ENCODE data around the gene NAA60.

The NAA60 gene

DNA sequence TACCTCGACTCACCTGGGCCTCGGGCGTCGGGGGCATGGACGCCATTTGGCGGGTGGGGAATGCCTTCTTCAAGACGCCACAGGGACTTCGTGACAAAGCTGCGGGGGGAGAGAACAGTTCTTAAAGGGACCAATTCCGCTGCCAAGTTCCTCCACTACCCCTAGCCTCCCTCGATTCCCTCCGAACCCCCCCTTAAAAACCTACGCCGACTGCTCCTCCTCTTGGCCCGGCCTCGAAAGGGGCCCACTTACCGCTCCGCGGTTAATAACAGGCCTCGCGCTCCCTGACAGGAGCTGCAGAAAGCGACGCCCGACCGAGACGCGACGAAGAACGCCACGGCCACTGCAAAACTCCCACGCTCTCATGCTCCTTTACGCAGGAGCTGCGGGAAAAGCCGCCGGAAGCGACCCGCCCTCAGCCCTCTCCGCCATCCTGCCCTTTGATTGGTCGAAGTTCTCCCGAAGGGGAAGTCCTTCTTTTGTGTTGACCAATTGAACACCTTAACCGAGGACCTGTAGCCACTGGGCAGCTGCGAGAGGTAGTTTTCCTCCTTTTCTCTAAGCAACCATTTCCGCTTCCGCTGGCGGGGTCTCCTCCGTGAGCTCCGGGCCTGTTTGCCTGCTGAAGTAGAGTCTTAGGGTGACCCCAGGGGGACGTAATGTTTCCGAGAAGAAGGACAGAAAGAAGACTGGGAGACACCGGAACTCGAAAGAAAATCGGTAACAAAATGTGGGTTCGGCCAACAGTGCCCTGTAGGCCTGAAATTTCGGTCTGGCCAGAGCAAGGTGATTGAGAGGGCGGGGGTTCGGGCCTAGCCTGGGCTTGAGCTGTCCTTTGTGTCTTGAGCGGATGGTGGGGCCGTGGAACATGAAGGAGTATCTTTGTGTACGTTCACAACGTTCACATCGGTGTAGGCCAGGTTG lies at the start of gene NAA60, which contains the start of gene ZNF597:
Gene NAA60 (plus strand): TSS at position 573 of the 924 bp plus-strand sequence. CDS start 32,548 bp downstream, outside the sequence.
Gene ZNF597 (minus strand): TSS at position 397 of the 924 bp plus-strand sequence. CDS start 351 bp downstream, at position 46.
- TF ChIP-seq, protein P1, sequence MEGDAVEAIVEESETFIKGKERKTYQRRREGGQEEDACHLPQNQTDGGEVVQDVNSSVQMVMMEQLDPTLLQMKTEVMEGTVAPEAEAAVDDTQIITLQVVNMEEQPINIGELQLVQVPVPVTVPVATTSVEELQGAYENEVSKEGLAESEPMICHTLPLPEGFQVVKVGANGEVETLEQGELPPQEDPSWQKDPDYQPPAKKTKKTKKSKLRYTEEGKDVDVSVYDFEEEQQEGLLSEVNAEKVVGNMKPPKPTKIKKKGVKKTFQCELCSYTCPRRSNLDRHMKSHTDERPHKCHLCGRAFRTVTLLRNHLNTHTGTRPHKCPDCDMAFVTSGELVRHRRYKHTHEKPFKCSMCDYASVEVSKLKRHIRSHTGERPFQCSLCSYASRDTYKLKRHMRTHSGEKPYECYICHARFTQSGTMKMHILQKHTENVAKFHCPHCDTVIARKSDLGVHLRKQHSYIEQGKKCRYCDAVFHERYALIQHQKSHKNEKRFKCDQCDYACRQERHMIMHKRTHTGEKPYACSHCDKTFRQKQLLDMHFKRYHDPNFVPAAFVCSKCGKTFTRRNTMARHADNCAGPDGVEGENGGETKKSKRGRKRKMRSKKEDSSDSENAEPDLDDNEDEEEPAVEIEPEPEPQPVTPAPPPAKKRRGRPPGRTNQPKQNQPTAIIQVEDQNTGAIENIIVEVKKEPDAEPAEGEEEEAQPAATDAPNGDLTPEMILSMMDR (IDR thresholded peaks at IDR 0.05), result no peak
- no peaks in the 10 kb centered on the region for H3K27me3 ChIP-seq
- peaks cover 0 to 17% (median 3%) of the 10 kb centered on the region in 4 donors for H3K4me1 ChIP-seq
- H3K4me3 ChIP-seq, result peak within 1 kb of the TSS; percentile 67 to 69
- peaks cover 25 to 35% (median 25%) of the 10 kb centered on the region in 3 donors for H3K36me3 ChIP-seq
- H3K27ac ChIP-seq, result peak within 1 kb of the TSS; percentile 69 to 76
- H3K9me3 ChIP-seq, result peaks cover 0 to 19% (median 10%) of the 10 kb centered on the region in 3 donors
- intact Hi-C loops (cut with DNase I; ENCODE audit: low total_unique reads), result no loop called here
- peak; percentile 80 to 92 for DNase-seq

- Histone ChIP-seq H3K27ac (peak overlapping the region; percentile 90 to 92), H3K36me3 (peaks cover 52 to 56% (median 53%) of the 10 kb centered on the region in 3 donors), H3K4me1 (peaks cover 0 to 35% (median 24%) of the 10 kb centered on the region in 4 donors), H3K4me3 (peak overlapping the region; percentile 90 to 96), H3K9me3 (peaks cover 0 to 35% (median 28%) of the 10 kb centered on the region in 3 donors), H3K27me3 (no peaks in the 10 kb centered on the region)
- intact Hi-C loops (cut with DNase I; ENCODE audit: low total_unique reads), result no loop called here
- no peak for DNase-seq
- TF ChIP-seq, protein P1 (IDR thresholded peaks at IDR 0.05), result no peak
These were observed 43.1 kb upstream of the NAA60 start for GRCh38 chr16:3400446-3400778.

- H3K27me3 ChIP-seq, result no peaks in the 10 kb centered on the region
- DNase-seq, result peak; percentile 99 to 100
- H3K27ac ChIP-seq, result peak within 1 kb of the TSS; percentile 90 to 92
- peaks cover 52 to 56% (median 53%) of the 10 kb centered on the region in 3 donors for H3K36me3 ChIP-seq
- peaks cover 0 to 35% (median 25%) of the 10 kb centered on the region in 3 donors for H3K9me3 ChIP-seq
- H3K4me3 ChIP-seq, result peak within 1 kb of the TSS; percentile 90 to 96
- H3K4me1 ChIP-seq, result peaks cover 0 to 35% (median 24%) of the 10 kb centered on the region in 4 donors
- intact Hi-C loops (cut with DNase I; ENCODE audit: low total_unique reads), result loop anchor here (1.0 kb wide), 1 partner anchor 57 kb away; no protein-coding TSS in a partner anchor
- TF ChIP-seq, protein P1 (IDR thresholded peaks at IDR 0.05), result no peak
These were observed 42.4 kb upstream of the NAA60 start, which contains the start of the genes ZNF174 and ZSCAN32 for GRCh38 chr16:3400779-3401688. TSS of gene ZNF174 (plus strand) at chr16:3401215. CDS start at chr16:3402005, 790 bp downstream. TSS of gene ZSCAN32 (minus strand) at chr16:3401004. CDS start at chr16:3397557, 3,447 bp downstream.

GRCh38 chr16:3401719-3402397 lies 41.6 kb upstream of the NAA60 start:
- intact Hi-C loops (cut with DNase I; ENCODE audit: low total_unique reads), result loop anchor here (1.0 kb wide), 1 partner anchor 56 kb away; no protein-coding TSS in a partner anchor
- peak overlapping the region; percentile 90 to 96 for H3K4me3 ChIP-seq

More at GRCh38 chr16:3401719-3402397, 41.6 kb upstream of the NAA60 start:
- DNase-seq, result no peak
- Histone ChIP-seq H3K27me3 (no peaks in the 10 kb centered on the region), H3K4me1 (peaks cover 0 to 35% (median 24%) of the 10 kb centered on the region in 4 donors), H3K36me3 (peaks cover 52 to 56% (median 53%) of the 10 kb centered on the region in 3 donors), H3K27ac (peak overlapping the region; percentile 90 to 92), H3K9me3 (peaks cover 0 to 37% (median 25%) of the 10 kb centered on the region in 3 donors)
- TF ChIP-seq, protein P1 (IDR thresholded peaks at IDR 0.05), result no peak

Data from tibial artery (tissue), 4 donors.